HCT116 (cell line): ENCODE data around the gene RGS13. TPM values are rescaled to one million over a fixed set of nuclear protein-coding genes. Genes with fewer than 3 reads are reported as not detected.

ENCODE experiments used
- ATAC-seq: fragments of 200-7000 bp; cut with Tn5 transposase; 2 replicates; pipeline ENCODE4 v1.9.1; 2020; ENCODE audit warnings: mild to moderate bottlenecking, moderate library complexity
- BruUV-seq: library from RNA; stranded (reverse); fragments of 400-500 nt; replicated peaks from 2 replicates; lab custom pipeline; 2021; lab: Mats Ljungman, UMichigan
- CTCF ChIA-PET: fragments of 300-600 bp; sonication (Branson Sonifier 250); formaldehyde crosslinking; loops from one replicate; lab custom pipeline; 2021; ENCODE audit warnings: antibody characterized with exemption; lab: Charles Lee
- POLR2A ChIA-PET: fragments of 300-600, 350-600 bp; sonication (Branson Sonifier 250); formaldehyde crosslinking; loops from one replicate; lab custom pipeline; 2021; ENCODE audit warnings: antibody characterized with exemption; lab: Charles Lee
- RAD21 ChIA-PET, 2 experiments: fragments of 300-600 bp; sonication (Branson Sonifier 250); formaldehyde crosslinking; loops; one replicate each; lab custom pipeline; 2023; ENCODE audit warnings: low total read pairs in 2 of 2; ENCODE audit not compliant: uncharacterized antibody in 2 of 2, unreplicated experiment in 2 of 2, low non-redundant PET in 1 of 2; lab: Charles Lee
- DNase-seq: peaks from one replicate; pipeline ENCODE4 v3.0.0-alpha.2; 2010; ENCODE audit warnings: low read depth, low spot score
- H2AFZ ChIP-seq: fragments of 200-600 bp; shearing (Covaris generic), sonication (generic); 2 replicates; pipeline ENCODE4 v1.6.1; 2017; ENCODE audit warnings: low read depth, mixed run types, mixed read lengths, antibody characterized with exemption, low read length; ENCODE audit not compliant: poor library complexity, severe bottlenecking
- H3K27ac ChIP-seq: 2 replicates; pipeline ENCODE4 v1.5.1; 2012; ENCODE audit warnings: low read depth, low read length
- H3K27me3 ChIP-seq: fragments of 200-600 bp; sonication (generic); 2 replicates; pipeline ENCODE4 v1.6.1; 2016; ENCODE audit warnings: mixed run types, low read length, mixed read lengths; ENCODE audit not compliant: insufficient read depth
- H3K36me3 ChIP-seq, 2 experiments: fragments of 200-500 bp in 1 of 2; fragments of 200-600 bp in 1 of 2; sonication (Bioruptor generic) in 1 of 2; sonication (generic) in 1 of 2; 2 replicates each; pipeline versions ENCODE4 v1.5.1 to v1.6.1; 2014 to 2016; ENCODE audit warnings: low read length in 2 of 2, inconsistent platforms in 1 of 2, mixed read lengths in 1 of 2, mixed run types in 1 of 2; ENCODE audit not compliant: insufficient read depth in 2 of 2, control insufficient read depth in 1 of 2
- H3K4me1 ChIP-seq, 2 experiments: fragments of 200-600 bp in 1 of 2; sonication (generic) in 1 of 2; 2 replicates each; pipeline versions ENCODE4 v1.5.1 to v1.6.1; 2012 to 2017; ENCODE audit warnings: low read length in 2 of 2, inconsistent platforms in 1 of 2, mild to moderate bottlenecking in 1 of 2, mixed read lengths in 1 of 2, mixed run types in 1 of 2, moderate library complexity in 1 of 2; ENCODE audit not compliant: insufficient read depth in 2 of 2, control insufficient read depth in 1 of 2
- H3K4me2 ChIP-seq: fragments of 200-600 bp; sonication (generic); 2 replicates; pipeline ENCODE4 v1.6.1; 2017; ENCODE audit warnings: mixed run types, low read length, mixed read lengths
- H3K4me3 ChIP-seq, 2 experiments: fragments of 200-600 bp in 1 of 2; sonication (generic) in 1 of 2; replicated peaks in 1 of 2; 2 replicates each; pipeline ENCODE4 v1.5.1; 2011 to 2016; ENCODE audit warnings: low read length in 2 of 2, control low read depth in 1 of 2, low read depth in 1 of 2, mild to moderate bottlenecking in 1 of 2, mixed read lengths in 1 of 2, mixed run types in 1 of 2
- H3K79me2 ChIP-seq: fragments of 200-600 bp; sonication (generic); 2 replicates; pipeline ENCODE4 v1.6.1; 2017; ENCODE audit warnings: mild to moderate bottlenecking, mixed run types, low read length, moderate library complexity, mixed read lengths; ENCODE audit not compliant: insufficient read depth
- H3K9ac ChIP-seq: fragments of 200-600 bp; sonication (generic); 2 replicates; pipeline ENCODE4 v1.6.1; 2016; ENCODE audit warnings: low read length, mixed read lengths
- H3K9me2 ChIP-seq: fragments of 200-600 bp; sonication (generic), shearing (Covaris generic); 2 replicates; pipeline ENCODE4 v1.6.1; 2017; ENCODE audit warnings: mixed run types, mild to moderate bottlenecking, moderate library complexity; ENCODE audit not compliant: insufficient read depth
- H3K9me3 ChIP-seq, 2 experiments: fragments of 200-500 bp in 1 of 2; fragments of 200-600 bp in 1 of 2; sonication (Bioruptor generic) in 1 of 2; sonication (generic) in 1 of 2; 2 replicates each; pipeline ENCODE4 v1.6.1; 2014 to 2017; ENCODE audit warnings: low read length in 2 of 2, mixed read lengths in 2 of 2, inconsistent platforms in 1 of 2, low read depth in 1 of 2, mild to moderate bottlenecking in 1 of 2, mixed run types in 1 of 2, moderate library complexity in 1 of 2; ENCODE audit not compliant: control insufficient read depth in 1 of 2, insufficient read depth in 1 of 2
- H4K20me1 ChIP-seq: fragments of 200-600 bp; sonication (generic), shearing (Covaris generic); 2 replicates; pipeline ENCODE4 v1.6.1; 2017; ENCODE audit warnings: mixed run types, mild to moderate bottlenecking, moderate library complexity; ENCODE audit not compliant: insufficient read depth
- CEBPB ChIP-seq: IDR thresholded peaks from 2 replicates; pipeline ENCODE4 v1.6.1; 2012; ENCODE audit warnings: low read depth
- JUND ChIP-seq: IDR thresholded peaks from 2 replicates; pipeline ENCODE4 v1.6.1; 2012
- RAD21 ChIP-seq: IDR thresholded peaks from 2 replicates; pipeline ENCODE4 v1.6.1; 2012; ENCODE audit warnings: low read depth, mild to moderate bottlenecking
- SIN3A ChIP-seq: IDR thresholded peaks from 2 replicates; pipeline ENCODE4 v1.6.1; 2012; ENCODE audit warnings: low read depth
- YY1 ChIP-seq: IDR thresholded peaks from 2 replicates; pipeline ENCODE4 v1.6.1; 2011; ENCODE audit warnings: low read length, low read depth, moderate library complexity, mild to moderate bottlenecking; ENCODE audit not compliant: insufficient replicate concordance; ENCODE audit errors: extremely low read depth
- ZNF274 ChIP-seq: fragments of 200-500 bp; sonication (Bioruptor generic); IDR thresholded peaks from 2 replicates; pipeline ENCODE4 v1.6.1; 2014; ENCODE audit warnings: mild to moderate bottlenecking, low read depth, low read length, inconsistent platforms
- intact Hi-C: fragments of 100-400 bp; cut with micrococcal nuclease; formaldehyde crosslinking; loops from 2 replicates; pipeline ENCODE4 v1.10.0; 2022
- total RNA-seq: library from RNA; stranded (reverse); gene quantifications from one replicate; pipeline ENCODE4 v1.2.1, GENCODE V29; 2021; ENCODE audit not compliant: unreplicated experiment
- TF ChIP-seq, protein P1 (sequence below): IDR thresholded peaks from 2 replicates; pipeline ENCODE4 v1.6.1; 2012; ENCODE audit warnings: low read depth

RGS13 gene
- total RNA-seq, 1 experiment from 2014 or later: not detected

DNA sequence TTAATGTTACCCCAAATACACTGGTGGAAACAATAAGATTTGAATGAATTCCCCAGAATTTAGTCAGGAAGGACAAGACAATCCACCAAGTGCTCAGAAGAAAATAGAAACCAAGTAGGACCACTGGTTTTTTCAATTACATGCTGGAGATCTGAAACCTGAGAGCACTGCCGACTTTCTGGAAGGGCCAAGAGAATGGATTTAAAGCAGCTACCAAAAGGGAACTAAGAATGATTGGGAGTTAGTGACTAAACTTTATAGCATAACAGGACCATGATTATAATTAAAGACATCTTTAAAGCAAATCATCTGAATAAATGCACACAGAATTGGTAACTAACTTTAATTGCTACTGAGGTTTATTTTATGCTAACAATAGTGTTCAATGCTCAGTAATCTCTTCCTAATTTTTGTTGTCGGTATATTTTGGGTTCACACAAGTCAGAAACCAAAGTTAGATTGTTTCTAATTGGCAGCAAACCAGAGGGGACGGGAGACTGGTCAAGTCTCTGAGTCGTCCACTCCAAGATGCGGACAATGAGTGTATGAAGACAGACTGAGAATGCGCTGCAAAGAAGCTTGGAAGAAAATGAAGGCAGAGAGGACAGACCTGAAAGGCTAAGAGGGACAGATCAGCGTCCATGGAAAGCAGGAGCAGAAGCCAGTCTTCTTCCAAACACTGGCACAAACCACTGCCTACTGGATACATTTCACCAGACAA is 2.3 kb upstream of the RGS13 start:
- H3K4me2 ChIP-seq: peak overlapping the region; percentile 40
- ChIA-PET POLR2A (no interaction called here), CTCF (no interaction called here), RAD21 (no interaction called here)
- H3K4me1 ChIP-seq: peaks cover 0 to 12% of the 10 kb centered on the region in 2 experiments; a peak in 1 of 4 replicates
- H3K27ac ChIP-seq: no peak overlapping the region
- no peaks in the 10 kb centered on the region for H3K79me2 ChIP-seq
- no peak overlapping the region for H3K9ac ChIP-seq
- no peak overlapping the region for H3K4me3 ChIP-seq
- intact Hi-C loops: no loop called here
- ATAC-seq (peak; percentile 53), DNase-seq (peak; percentile 4)
- peak overlapping the region; percentile 22 for H2AFZ ChIP-seq
- no TSS peak for BruUV-seq
- no peaks in the 10 kb centered on the region for H3K27me3 ChIP-seq
- no peaks in the 10 kb centered on the region for H3K9me3 ChIP-seq
- H4K20me1 ChIP-seq: no peaks in the 10 kb centered on the region
- H3K9me2 ChIP-seq: no peaks in the 10 kb centered on the region
- TF ChIP-seq CEBPB: no peak
- TF ChIP-seq JUND: peak; percentile 42; the same call in 1 of the 2 replicates
- no peak for TF ChIP-seq SIN3A
- TF ChIP-seq, protein P1, sequence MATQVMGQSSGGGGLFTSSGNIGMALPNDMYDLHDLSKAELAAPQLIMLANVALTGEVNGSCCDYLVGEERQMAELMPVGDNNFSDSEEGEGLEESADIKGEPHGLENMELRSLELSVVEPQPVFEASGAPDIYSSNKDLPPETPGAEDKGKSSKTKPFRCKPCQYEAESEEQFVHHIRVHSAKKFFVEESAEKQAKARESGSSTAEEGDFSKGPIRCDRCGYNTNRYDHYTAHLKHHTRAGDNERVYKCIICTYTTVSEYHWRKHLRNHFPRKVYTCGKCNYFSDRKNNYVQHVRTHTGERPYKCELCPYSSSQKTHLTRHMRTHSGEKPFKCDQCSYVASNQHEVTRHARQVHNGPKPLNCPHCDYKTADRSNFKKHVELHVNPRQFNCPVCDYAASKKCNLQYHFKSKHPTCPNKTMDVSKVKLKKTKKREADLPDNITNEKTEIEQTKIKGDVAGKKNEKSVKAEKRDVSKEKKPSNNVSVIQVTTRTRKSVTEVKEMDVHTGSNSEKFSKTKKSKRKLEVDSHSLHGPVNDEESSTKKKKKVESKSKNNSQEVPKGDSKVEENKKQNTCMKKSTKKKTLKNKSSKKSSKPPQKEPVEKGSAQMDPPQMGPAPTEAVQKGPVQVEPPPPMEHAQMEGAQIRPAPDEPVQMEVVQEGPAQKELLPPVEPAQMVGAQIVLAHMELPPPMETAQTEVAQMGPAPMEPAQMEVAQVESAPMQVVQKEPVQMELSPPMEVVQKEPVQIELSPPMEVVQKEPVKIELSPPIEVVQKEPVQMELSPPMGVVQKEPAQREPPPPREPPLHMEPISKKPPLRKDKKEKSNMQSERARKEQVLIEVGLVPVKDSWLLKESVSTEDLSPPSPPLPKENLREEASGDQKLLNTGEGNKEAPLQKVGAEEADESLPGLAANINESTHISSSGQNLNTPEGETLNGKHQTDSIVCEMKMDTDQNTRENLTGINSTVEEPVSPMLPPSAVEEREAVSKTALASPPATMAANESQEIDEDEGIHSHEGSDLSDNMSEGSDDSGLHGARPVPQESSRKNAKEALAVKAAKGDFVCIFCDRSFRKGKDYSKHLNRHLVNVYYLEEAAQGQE: no peak
- no peak for TF ChIP-seq RAD21
- TF ChIP-seq YY1: no peak
- no peak for TF ChIP-seq ZNF274
- no peaks in the 10 kb centered on the region for H3K36me3 ChIP-seq
